ENCODE measurements around the gene SLC6A16.
"Not testable (repeated sequence)": the region's sequence is repeated elsewhere in the genome, so short reads cannot be mapped to it uniquely, and the experiment has no call there.

SLC6A16 gene

GRCh38 chr19:49271080-49271753 lies 53.8 kb downstream of the SLC6A16 start:
- H3K9me3 ChIP-seq (ENCODE audit: insufficient read depth, low read depth, low read length) = no peaks in the 10 kb centered on the region
- no peak overlapping the region for H2AFZ ChIP-seq (ENCODE audit: low read length)
- H3K36me3 ChIP-seq (ENCODE audit: insufficient read depth, low read length) = no peaks in the 10 kb centered on the region
- no peak overlapping the region for H3K9ac ChIP-seq (ENCODE audit: low read depth, low read length, poor library complexity, severe bottlenecking)
- H3K27me3 ChIP-seq (ENCODE audit: insufficient read depth, low read length, poor library complexity, severe bottlenecking) = no peaks in the 10 kb centered on the region
- H3F3A ChIP-seq (ENCODE audit: low read depth) = no peaks in the 10 kb centered on the region
- no peaks in the 10 kb centered on the region for H4K20me1 ChIP-seq (ENCODE audit: insufficient read depth, low read length, poor library complexity, severe bottlenecking)
- H3K4me3 ChIP-seq (ENCODE audit: low read length, poor library complexity, severe bottlenecking) = no peak overlapping the region
- no peak overlapping the region for H3K4me2 ChIP-seq (ENCODE audit: low read depth, low read length, poor library complexity, severe bottlenecking)
- TF ChIP-seq CTCF (conservative IDR thresholded peaks at IDR 0.05; ENCODE audit: low read length) = no peak
- no peak for TF ChIP-seq EZH2phosphoT487 (IDR thresholded peaks at IDR 0.05; ENCODE audit: borderline replicate concordance)
- H3K79me2 ChIP-seq (ENCODE audit: insufficient read depth, low read length) = no peaks in the 10 kb centered on the region
- no peaks in the 10 kb centered on the region for H3K9me2 ChIP-seq (replicated peaks; ENCODE audit: low read depth, low read length)
- H3K4me1 ChIP-seq (ENCODE audit: insufficient read depth, low read length, poor library complexity, severe bottlenecking) = no peaks in the 10 kb centered on the region

- H2AFZ ChIP-seq (ENCODE audit: low read length); H3K9me3 ChIP-seq (ENCODE audit: insufficient read depth, low read depth, low read length); H3K79me2 ChIP-seq (ENCODE audit: insufficient read depth, low read length); H3K9me2 ChIP-seq (replicated peaks; ENCODE audit: low read depth, low read length); H3K9ac ChIP-seq (ENCODE audit: low read depth, low read length, poor library complexity, severe bottlenecking); H3K4me3 ChIP-seq (ENCODE audit: low read length, poor library complexity, severe bottlenecking); H3F3A ChIP-seq (ENCODE audit: low read depth); H3K4me1 ChIP-seq (ENCODE audit: insufficient read depth, low read length, poor library complexity, severe bottlenecking); H3K36me3 ChIP-seq (ENCODE audit: insufficient read depth, low read length); H3K27me3 ChIP-seq (ENCODE audit: insufficient read depth, low read length, poor library complexity, severe bottlenecking); H4K20me1 ChIP-seq (ENCODE audit: insufficient read depth, low read length, poor library complexity, severe bottlenecking); H3K4me2 ChIP-seq (ENCODE audit: low read depth, low read length, poor library complexity, severe bottlenecking): not testable (repeated sequence)
- TF ChIP-seq CTCF (conservative IDR thresholded peaks at IDR 0.05; ENCODE audit: low read length) = 0 out of 2 replicates have a peak, but pooled peaks have one; percentile 19
Observed at GRCh38 chr19:49266409-49266808, 58.6 kb downstream of the SLC6A16 start.

GRCh38 chr19:49264258-49264657 lies 60.7 kb downstream of the SLC6A16 start:
- H3K9ac ChIP-seq (ENCODE audit: low read depth, low read length, poor library complexity, severe bottlenecking) = no peak overlapping the region
- H3K4me3 ChIP-seq (ENCODE audit: low read length, poor library complexity, severe bottlenecking) = no peak overlapping the region
- H3K9me2 ChIP-seq (replicated peaks; ENCODE audit: low read depth, low read length) = no peaks in the 10 kb centered on the region
- H3K9me3 ChIP-seq (ENCODE audit: insufficient read depth, low read depth, low read length) = 0 out of 2 replicates have a peak, but pooled peaks cover 3% of the 10 kb centered on the region
- no peaks in the 10 kb centered on the region for H3K27me3 ChIP-seq (ENCODE audit: insufficient read depth, low read length, poor library complexity, severe bottlenecking)
- TF ChIP-seq CTCF (conservative IDR thresholded peaks at IDR 0.05; ENCODE audit: low read length) (no peak), EZH2phosphoT487 (IDR thresholded peaks at IDR 0.05; ENCODE audit: borderline replicate concordance) (no peak)
- no peaks in the 10 kb centered on the region for H3K79me2 ChIP-seq (ENCODE audit: insufficient read depth, low read length)
- no peak overlapping the region for H2AFZ ChIP-seq (ENCODE audit: low read length)
- H3F3A ChIP-seq (ENCODE audit: low read depth) = no peaks in the 10 kb centered on the region
- H3K4me2 ChIP-seq (ENCODE audit: low read depth, low read length, poor library complexity, severe bottlenecking) = no peak overlapping the region
- no peaks in the 10 kb centered on the region for H3K36me3 ChIP-seq (ENCODE audit: insufficient read depth, low read length)
- H4K20me1 ChIP-seq (ENCODE audit: insufficient read depth, low read length, poor library complexity, severe bottlenecking) = no peaks in the 10 kb centered on the region
- no peaks in the 10 kb centered on the region for H3K4me1 ChIP-seq (ENCODE audit: insufficient read depth, low read length, poor library complexity, severe bottlenecking)
